ENCODE data around the gene MSI2. TPM values are rescaled to one million over a fixed set of nuclear protein-coding genes. Genes with fewer than 3 reads are reported as not detected.

MSI2 gene
- total RNA-seq, 1 donor from 2014 or later = 140 TPM

GRCh38 chr17:57226793-57227192 is 29.5 kb upstream of the MSI2 start:
- H3K4me3 Mint-ChIP-seq = no peak overlapping the region
- no peaks in the 10 kb centered on the region for H3K36me3 Mint-ChIP-seq (ENCODE audit: low read depth)
- H3K4me1 Mint-ChIP-seq = no peaks in the 10 kb centered on the region
- DNase-seq (ENCODE audit: low read depth, low spot score) = no peak
- TF ChIP-seq CTCF (conservative IDR thresholded peaks at IDR 0.05) = no peak
- peaks cover 14% of the 10 kb centered on the region for H3K9me3 Mint-ChIP-seq
- H3K27ac Mint-ChIP-seq (ENCODE audit: unreplicated experiment) = no peak overlapping the region
- H3K27me3 Mint-ChIP-seq (ENCODE audit: low read depth) = no peaks in the 10 kb centered on the region

- Mint-ChIP-seq H3K4me1 (no peaks in the 10 kb centered on the region), H3K27ac (ENCODE audit: unreplicated experiment) (no peak overlapping the region), H3K27me3 (ENCODE audit: low read depth) (no peaks in the 10 kb centered on the region), H3K4me3 (no peak overlapping the region), H3K36me3 (ENCODE audit: low read depth) (no peaks in the 10 kb centered on the region), H3K9me3 (peaks cover 9% of the 10 kb centered on the region)
- DNase-seq (ENCODE audit: low read depth, low spot score) = no peak
- TF ChIP-seq CTCF (conservative IDR thresholded peaks at IDR 0.05) = no peak
Measured at GRCh38 chr17:57228911-57229310, 27.4 kb upstream of the MSI2 start.

- Mint-ChIP-seq H3K27ac (ENCODE audit: unreplicated experiment) (no peak overlapping the region), H3K4me1 (peaks cover 7% of the 10 kb centered on the region), H3K4me3 (no peak overlapping the region), H3K9me3 (peaks cover 2% of the 10 kb centered on the region), H3K27me3 (ENCODE audit: low read depth) (no peaks in the 10 kb centered on the region), H3K36me3 (ENCODE audit: low read depth) (no peaks in the 10 kb centered on the region)
- DNase-seq (ENCODE audit: low read depth, low spot score) = no peak
- TF ChIP-seq CTCF (conservative IDR thresholded peaks at IDR 0.05) = no peak
Measured at GRCh38 chr17:57234061-57234738, 22.1 kb upstream of the MSI2 start.

- H3K27ac Mint-ChIP-seq (ENCODE audit: unreplicated experiment) = no peak overlapping the region
- no peaks in the 10 kb centered on the region for H3K27me3 Mint-ChIP-seq (ENCODE audit: low read depth)
- no peak for DNase-seq (ENCODE audit: low read depth, low spot score)
- peaks cover 2% of the 10 kb centered on the region for H3K9me3 Mint-ChIP-seq
- H3K4me1 Mint-ChIP-seq = peaks cover 7% of the 10 kb centered on the region
- no peak for TF ChIP-seq CTCF (conservative IDR thresholded peaks at IDR 0.05)
- no peaks in the 10 kb centered on the region for H3K36me3 Mint-ChIP-seq (ENCODE audit: low read depth)
- no peak overlapping the region for H3K4me3 Mint-ChIP-seq
Measured at GRCh38 chr17:57234739-57235092, 21.6 kb upstream of the MSI2 start.

GRCh38 chr17:57235124-57235523 is 21.2 kb upstream of the MSI2 start:
- Mint-ChIP-seq H3K27ac (ENCODE audit: unreplicated experiment) (peak overlapping the region; percentile 63), H3K4me1 (peaks cover 7% of the 10 kb centered on the region), H3K27me3 (ENCODE audit: low read depth) (no peaks in the 10 kb centered on the region), H3K9me3 (peaks cover 2% of the 10 kb centered on the region), H3K4me3 (no peak overlapping the region), H3K36me3 (ENCODE audit: low read depth) (no peaks in the 10 kb centered on the region)
- no peak for DNase-seq (ENCODE audit: low read depth, low spot score)
- TF ChIP-seq CTCF (conservative IDR thresholded peaks at IDR 0.05) = no peak

Data from neural crest cell (in vitro differentiated cells).